Stimulated activated CD8-positive, alpha-beta memory T cell treated with anti-CD3 and anti-CD28 coated beads, Interleukin-7, amount 100 ng/mL, for 24 hours (primary cell): ENCODE data around the gene NTN1.

Experiments used
- DNase-seq: peaks from one replicate; pipeline ENCODE4 v3.0.0-alpha.2; 2020; ENCODE audit warnings: low read depth

The NTN1 gene

GRCh38 chr17:9195961-9196670, 174.8 kb downstream of the NTN1 start:
- no peak for DNase-seq

DNA sequence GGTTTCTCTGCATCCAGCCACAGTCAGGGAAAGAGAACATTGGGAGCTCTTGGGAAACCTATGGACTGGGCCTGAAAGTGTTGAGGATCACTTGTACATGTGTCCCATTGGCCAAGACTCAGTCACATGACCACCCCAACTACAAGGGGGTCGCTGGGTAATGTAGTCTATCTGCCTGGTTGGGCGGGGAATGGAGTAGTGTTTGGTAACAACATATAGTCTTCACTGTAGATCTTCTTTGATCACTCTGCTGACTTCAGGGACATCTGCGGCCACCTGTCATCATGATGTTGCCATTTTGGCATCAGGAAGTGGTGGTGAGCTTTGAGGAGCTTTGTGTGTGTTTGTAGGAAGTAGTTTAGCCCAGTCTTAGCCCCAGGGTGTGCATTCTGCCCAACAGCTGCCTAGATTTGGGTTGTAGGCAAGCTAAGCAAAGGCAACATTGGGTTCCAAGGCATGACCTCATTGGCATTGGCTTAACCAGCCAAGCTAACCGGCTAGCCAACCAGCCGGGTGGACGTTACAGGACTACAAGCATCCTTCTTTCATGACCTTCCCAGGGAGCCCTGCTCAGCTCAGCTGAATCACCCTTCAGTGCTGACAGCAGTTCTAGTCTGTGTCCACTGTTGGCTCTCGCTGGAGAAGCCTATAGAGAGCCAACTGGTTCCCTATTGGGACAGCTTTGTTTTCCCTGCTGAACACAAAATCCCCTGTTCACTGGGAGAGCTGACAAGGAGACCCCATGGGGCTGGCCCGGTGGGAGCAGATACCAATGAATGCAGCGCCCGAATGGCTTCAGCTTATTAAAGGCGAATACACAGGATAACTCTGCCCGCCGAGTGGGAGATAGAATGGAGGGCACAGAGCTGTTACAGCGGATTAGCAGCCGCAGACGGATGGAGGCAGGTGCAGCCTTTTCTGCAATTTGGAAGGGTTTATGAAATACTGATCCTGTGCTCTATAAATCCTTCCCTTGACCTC, 178.6 kb downstream of the NTN1 start:
- DNase-seq, result no peak

DNA sequence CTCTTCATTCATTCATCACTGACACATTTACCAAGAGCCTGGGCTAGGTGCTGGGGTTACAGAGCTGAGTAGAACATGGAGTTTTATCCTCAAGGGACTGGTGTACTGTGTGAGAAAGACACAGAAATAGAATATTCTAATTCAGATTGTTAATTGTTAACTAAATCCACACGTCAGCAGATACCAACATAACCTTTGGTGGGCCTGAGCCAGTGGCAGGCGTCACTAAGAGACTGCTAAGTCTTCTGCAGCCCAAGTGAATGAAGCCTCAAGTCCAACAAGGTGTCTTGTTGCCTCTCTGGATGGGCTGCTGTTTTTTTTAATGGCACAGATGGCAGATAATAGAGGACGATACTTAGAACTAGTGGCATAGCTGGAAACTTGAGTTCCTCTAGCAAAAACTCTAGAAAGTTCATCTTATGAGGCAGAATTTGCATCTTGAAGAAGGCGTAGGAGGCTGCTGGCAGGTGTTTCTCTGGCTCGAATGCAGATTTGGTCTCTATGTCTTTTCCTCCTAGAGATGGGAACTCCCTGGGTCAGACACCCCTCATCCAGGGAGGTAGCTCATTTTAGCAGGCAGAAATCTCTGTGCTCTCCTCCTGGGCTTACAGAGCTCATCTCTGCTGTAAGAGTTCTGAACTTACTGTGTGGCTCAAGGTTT, 179.5 kb downstream of the NTN1 start:
- no peak for DNase-seq

DNA sequence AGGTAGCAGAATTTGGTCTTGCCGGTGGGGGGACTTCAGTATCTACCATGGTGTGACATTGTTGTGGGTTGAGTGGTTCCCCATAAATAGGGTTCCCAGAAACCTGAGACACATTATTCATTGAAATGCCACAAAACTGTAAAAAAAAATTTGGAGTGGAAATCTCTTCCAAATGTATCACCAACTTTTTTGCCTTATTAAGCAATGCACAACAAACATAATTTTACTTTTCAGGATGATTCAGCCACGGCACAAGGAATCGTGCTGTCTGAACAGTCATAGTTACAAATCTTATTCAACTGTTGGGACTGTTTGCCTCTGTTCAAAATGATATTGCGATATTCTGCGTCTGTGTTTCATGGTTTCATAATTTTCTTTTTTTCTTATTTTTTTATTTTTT, 181.2 kb downstream of the NTN1 start:
- no peak for DNase-seq

GRCh38 chr17:9203771-9204425, 182.6 kb downstream of the NTN1 start:
- no peak for DNase-seq

GRCh38 chr17:9204637-9205329, 183.5 kb downstream of the NTN1 start:
- DNase-seq, result no peak

DNA sequence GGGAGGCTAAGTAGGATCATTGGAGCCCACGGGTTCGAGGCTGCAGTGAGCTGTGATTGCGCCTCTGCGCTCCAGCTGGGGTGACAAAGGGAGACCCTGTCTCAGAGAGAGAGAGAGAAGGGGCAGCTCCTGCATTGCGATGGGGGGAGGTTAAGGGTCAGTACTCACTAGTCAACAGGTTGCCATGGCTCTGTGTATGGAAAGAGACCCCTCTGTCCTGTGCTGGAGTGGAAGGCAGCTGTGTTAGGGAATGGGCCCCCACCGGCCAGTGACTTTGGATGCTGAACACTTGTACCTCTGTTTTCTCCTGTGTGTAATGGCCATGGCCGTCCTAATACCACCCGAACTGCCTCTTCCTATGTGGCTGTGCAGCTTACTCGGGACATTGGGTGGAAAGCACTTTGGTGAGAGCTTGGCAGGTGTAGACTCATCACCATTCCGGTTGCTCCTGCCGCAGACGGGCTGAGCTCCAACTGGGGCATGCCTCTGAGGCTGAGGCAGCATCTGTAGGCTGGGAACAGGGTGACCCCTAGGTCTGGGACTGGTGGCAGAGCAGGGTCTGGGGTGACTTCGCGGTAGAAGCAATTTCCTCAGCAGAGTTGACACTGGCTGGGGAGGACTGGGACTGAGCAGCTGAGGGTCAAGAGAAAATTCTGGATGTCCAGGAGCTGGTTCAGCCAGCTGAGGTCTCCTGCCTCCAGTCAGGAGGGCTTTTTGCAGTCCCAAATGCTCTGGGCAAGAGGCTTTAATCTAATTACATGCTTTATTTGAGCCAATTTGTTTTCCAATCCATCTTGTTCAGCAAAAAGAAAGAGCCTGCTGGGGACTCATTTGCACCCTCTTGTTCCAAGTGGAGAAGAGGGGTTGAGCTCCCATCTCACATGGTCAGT, 184.5 kb downstream of the NTN1 start:
- no peak for DNase-seq

GRCh38 chr17:9206410-9206703, 185.0 kb downstream of the NTN1 start:
- no peak for DNase-seq

- DNase-seq, result no peak
Observed at GRCh38 chr17:9206741-9207332, 185.5 kb downstream of the NTN1 start.

DNA sequence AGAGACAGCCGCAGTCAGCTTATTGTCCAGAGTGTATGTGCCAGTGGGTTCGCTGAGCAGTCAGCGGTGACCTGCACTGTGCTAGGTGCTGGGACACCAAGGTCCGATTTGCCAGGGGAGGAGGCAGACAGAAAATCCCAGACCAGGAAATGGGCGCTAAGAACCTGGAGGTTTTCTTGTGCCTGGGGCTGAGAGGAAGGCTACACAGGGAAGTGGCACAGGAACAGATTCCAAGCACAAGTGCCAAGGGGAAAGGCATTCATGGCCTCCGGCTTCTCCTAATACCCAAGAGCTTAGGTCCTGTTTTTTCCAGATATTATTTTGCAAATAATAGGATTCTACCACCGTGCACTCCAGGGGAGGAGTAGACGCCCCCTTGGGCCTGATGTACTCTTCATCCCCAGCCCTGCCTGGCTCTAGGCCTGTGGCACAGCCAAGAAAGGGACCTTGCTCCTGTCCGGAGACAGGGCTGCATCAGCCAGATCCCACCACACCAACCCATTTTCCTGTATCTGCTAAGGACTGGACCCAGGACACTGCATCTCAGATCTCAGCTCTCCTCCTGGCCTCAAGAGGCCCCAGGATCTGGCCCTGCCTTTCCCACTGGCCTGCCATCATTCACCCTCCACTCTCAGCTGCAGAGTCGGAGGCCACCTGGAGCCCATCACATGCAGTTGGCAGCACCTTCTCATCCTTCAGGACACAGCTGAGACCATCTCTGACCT, 187.2 kb downstream of the NTN1 start:
- no peak for DNase-seq

- no peak for DNase-seq
Observed at GRCh38 chr17:9209347-9209746, 188.0 kb downstream of the NTN1 start.

GRCh38 chr17:9209781-9210370, 188.6 kb downstream of the NTN1 start:
- DNase-seq, result no peak

DNA sequence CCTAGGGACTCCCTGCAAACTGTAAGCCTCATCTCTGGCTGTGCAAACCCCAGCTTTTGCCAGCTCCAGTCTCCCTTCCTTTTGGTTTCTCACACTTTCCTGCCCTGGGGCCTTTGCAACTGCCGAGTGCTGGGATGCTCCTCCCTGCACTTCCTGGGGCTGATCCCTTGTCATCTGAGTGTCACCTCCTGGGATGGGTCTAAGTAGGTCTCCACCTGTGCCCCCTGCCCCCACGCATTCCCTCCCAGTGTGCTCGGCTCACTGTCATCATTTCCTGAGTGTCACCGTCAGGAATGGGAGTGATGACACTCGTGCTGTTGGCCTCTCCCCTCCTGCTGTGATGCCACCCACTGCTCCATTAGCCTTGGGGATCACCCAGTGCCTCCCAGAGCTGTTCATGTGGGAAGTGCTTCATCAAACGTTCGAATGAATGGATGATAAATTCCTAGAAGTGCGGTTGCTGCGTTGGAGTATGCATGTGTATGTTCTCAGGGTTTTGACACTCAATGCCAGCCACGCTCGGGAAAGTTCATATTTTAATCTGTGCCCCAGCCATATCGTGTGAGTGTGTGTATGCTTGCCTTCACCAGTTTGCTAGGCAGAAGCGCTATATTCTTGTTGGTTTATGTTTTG, 189.9 kb downstream of the NTN1 start:
- no peak for DNase-seq

GRCh38 chr17:9212376-9213302, 191.3 kb downstream of the NTN1 start:
- DNase-seq, result no peak

GRCh38 chr17:9213303-9213640, 192.0 kb downstream of the NTN1 start:
- no peak for DNase-seq

- no peak for DNase-seq
Observed at GRCh38 chr17:9215465-9215864, 194.2 kb downstream of the NTN1 start.

- DNase-seq, result no peak
Observed at GRCh38 chr17:9217151-9218056, 196.1 kb downstream of the NTN1 start.
